Gastroesophageal sphincter (tissue), 3 donors: ENCODE measurements around the gene NGB.

Experiments
- CTCF ChIP-seq, 4 experiments: fragments of 200-600 bp in 2 of 4; fragments of 450-650 bp in 2 of 4; sonication (generic) in 1 of 4; IDR thresholded peaks; one replicate each; pipeline ENCODE4 v1.5.1; 2017 to 2019; ENCODE audit warnings: antibody characterized with exemption in 4 of 4, mild to moderate bottlenecking in 2 of 4, moderate library complexity in 2 of 4
- EP300 ChIP-seq: sonication (generic); formaldehyde crosslinking; IDR thresholded peaks from one replicate; pipeline ENCODE4 v1.6.1; 2017; ENCODE audit warnings: antibody characterized with exemption, mild to moderate bottlenecking
- POLR2A ChIP-seq, 2 donors: fragments of 450-650 bp; IDR thresholded peaks; one replicate each; pipeline ENCODE4 v1.6.1; 2017; ENCODE audit warnings: antibody characterized with exemption in 2 of 2, mild to moderate bottlenecking in 2 of 2, moderate library complexity in 1 of 2
- POLR2AphosphoS5 ChIP-seq: sonication (generic); formaldehyde crosslinking; IDR thresholded peaks from one replicate; pipeline ENCODE4 v1.6.1; 2017; ENCODE audit warnings: antibody characterized with exemption

- TF ChIP-seq CTCF (IDR thresholded peaks at IDR 0.05) (no peak), EP300 (no peak), POLR2AphosphoS5 (no peak), POLR2A (IDR thresholded peaks at IDR 0.05) (no peak)
Observed at GRCh38 chr14:77228056-77228455, 43.0 kb downstream of the NGB start.
